ENCODE results near the gene DRGX. TPM values are rescaled to one million over a fixed set of nuclear protein-coding genes. Genes with fewer than 3 reads are reported as not detected.

Gene DRGX
- total and polyA plus RNA-seq, 2 of the 13 experiments (the other 11 are each of a cell fraction or from before 2014, with no cell fraction given), result not detected

DNA sequence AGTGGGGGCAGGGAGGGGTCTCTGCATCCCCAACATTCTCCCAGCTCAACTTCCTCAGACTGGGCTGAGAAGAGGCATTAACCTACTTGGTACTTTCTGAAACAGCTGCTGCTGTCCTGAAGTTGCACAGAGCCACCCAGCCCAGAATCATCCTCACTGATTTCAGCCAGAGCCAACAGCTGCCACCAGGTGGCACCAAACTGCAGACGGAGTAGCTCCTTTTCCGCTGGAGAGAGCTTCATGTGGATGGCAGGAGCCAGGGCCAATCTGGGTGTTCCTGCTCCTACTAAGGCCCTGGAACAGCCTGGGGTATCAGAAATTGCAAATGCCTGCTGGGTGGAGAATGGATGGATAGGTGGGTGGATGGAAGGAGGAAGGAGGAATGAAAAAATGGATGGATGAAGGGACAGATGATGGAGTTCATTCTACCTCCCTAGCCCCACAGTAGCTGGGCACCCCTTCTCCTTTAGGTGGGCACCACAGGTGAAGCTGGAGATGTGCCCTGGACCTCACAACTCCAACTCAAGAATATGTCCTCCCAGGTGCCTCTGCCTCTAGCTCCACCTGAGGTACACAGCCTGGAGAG is 11.8 kb upstream of the DRGX start (continued):
- no peak for TF ChIP-seq ZNF766 (CRISPR knock-in tag; IDR thresholded peaks at IDR 0.05; ENCODE audit: borderline replicate concordance)
- TF ChIP-seq CTCF (CRISPR knock-in tag; IDR thresholded peaks at IDR 0.05), result peak; percentile 92
- TF ChIP-seq STAG1 (CRISPR knock-in tag; IDR thresholded peaks at IDR 0.05), result peak; percentile 77
- TF ChIP-seq PITX1 (CRISPR knock-in tag; IDR thresholded peaks at IDR 0.05), result 0 out of 2 replicates have a peak, but pooled peaks have one; percentile 30
- peak; percentile 47; the same call in 1 of the 2 replicates for TF ChIP-seq KDM2A (CRISPR knock-in tag; IDR thresholded peaks at IDR 0.05; ENCODE audit: borderline replicate concordance, low read depth)
- TF ChIP-seq ZNF672 (CRISPR knock-in tag; IDR thresholded peaks at IDR 0.05), result no peak
- TF ChIP-seq NFKBIZ (CRISPR knock-in tag; IDR thresholded peaks at IDR 0.05), result no peak
- 0 out of 2 replicates have a peak, but pooled peaks have one; percentile 39 for TF ChIP-seq ZNF772 (CRISPR knock-in tag; IDR thresholded peaks at IDR 0.05)

DNA sequence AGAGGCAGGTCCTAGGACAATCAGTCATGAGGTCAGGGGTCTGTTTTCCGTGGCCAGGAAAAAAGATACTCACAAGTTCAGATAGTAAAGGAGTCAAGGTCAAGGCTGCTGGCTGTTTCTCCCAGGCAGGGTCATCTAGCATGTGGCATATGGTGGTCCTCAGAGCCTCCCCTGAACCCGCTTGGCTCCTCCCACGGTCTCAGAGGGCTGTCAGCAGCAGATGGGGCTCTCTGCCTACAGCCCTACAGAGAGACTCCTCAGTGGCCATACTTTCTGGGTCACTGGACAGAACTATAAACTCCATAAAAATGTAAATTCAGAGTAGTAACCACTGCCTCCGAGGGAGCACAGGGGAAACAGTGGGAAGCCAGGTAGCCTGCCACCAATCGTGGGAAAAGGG is 11.3 kb upstream of the DRGX start:
- FAIRE-seq (no peak), DNase-seq (ENCODE audit: low spot score) (no peak), ATAC-seq (no peak; the same call in 2 of the 3 replicates)
- no peaks in the 10 kb centered on the region for H3K4me1 ChIP-seq (ENCODE audit: insufficient read depth, low read length)
- H3K9ac ChIP-seq (ENCODE audit: insufficient read depth, low read depth, low read length), result no peak overlapping the region
- H3K27ac ChIP-seq (ENCODE audit: extremely low read length, insufficient read depth, low read length), result no peak overlapping the region
- no peak overlapping the region for H3K4me2 ChIP-seq (ENCODE audit: low read depth, low read length)
- H3K9me3 ChIP-seq (ENCODE audit: low read length), result no peaks in the 10 kb centered on the region
- in situ Hi-C loops (cut with HindIII; ENCODE audit: extremely low pct_ligation_motif_present, low pct_unique_long_range_greater_than_20kb), result no loop called here
- H4K20me1 ChIP-seq (ENCODE audit: insufficient read depth, low read length), result 0 out of 2 replicates have a peak, but pooled peaks cover 3% of the 10 kb centered on the region
- no peak overlapping the region for H3K4me3 ChIP-seq (replicated peaks in 1 of 3; ENCODE audit: insufficient read depth in 1 of 3, low read depth in 2 of 3, low read length in 3 of 3)
- WGBS (ENCODE audit: low lambda C conversion rate), result 31% methylated on average over 4 of the region's 5 CpGs
- intact Hi-C loops (cut with micrococcal nuclease; ENCODE audit: unreplicated experiment), result loop anchor here (1.0 kb wide), 1 partner anchor 105 kb away; no protein-coding TSS in a partner anchor
- H3K36me3 ChIP-seq (replicated peaks in 1 of 2; ENCODE audit: control insufficient read depth in 1 of 2, insufficient read depth in 2 of 2, low read length in 2 of 2), result no peaks in the 10 kb centered on the region
- H3K79me2 ChIP-seq (ENCODE audit: insufficient read depth, low read length), result no peaks in the 10 kb centered on the region
- no peak overlapping the region for H2AFZ ChIP-seq (ENCODE audit: low read length)
- POLR2A ChIA-PET, result no interaction called here
- peaks cover 3 to 20% of the 10 kb centered on the region in 2 experiments; a peak in 4 of 5 replicates for H3K27me3 ChIP-seq (ENCODE audit: control insufficient read depth in 1 of 2, insufficient read depth in 2 of 2, low read length in 2 of 2)
- CTCF ChIA-PET (ENCODE audit: low intra/inter-chr PET ratio, low total read pairs), result interaction anchor here (1.9 to 2.1 kb wide), 3 partner anchors 104 to 112 kb away, joined by 7 to 16 read pairs (median 14); no protein-coding TSS in a partner anchor
- BruUV-seq (replicated peaks), result no TSS peak
- TF ChIP-seq SRSF4 (IDR thresholded peaks at IDR 0.05; ENCODE audit: low read depth, low read length, poor library complexity, severe bottlenecking) (no peak), KAT8 (CRISPR knock-in tag; IDR thresholded peaks at IDR 0.05) (no peak), NCOA2 (CRISPR knock-in tag; IDR thresholded peaks at IDR 0.05) (no peak), CBX2 (IDR thresholded peaks at IDR 0.05; ENCODE audit: low read depth, low read length) (no peak), CBX2 (CRISPR knock-in tag; IDR thresholded peaks at IDR 0.05; ENCODE audit: low read depth) (no peak), SAP130 (CRISPR knock-in tag; IDR thresholded peaks at IDR 0.05; ENCODE audit: low read depth) (no peak), ZXDC (CRISPR knock-in tag; IDR thresholded peaks at IDR 0.05) (no peak), GFI1 (CRISPR knock-in tag; IDR thresholded peaks at IDR 0.05; ENCODE audit: borderline replicate concordance) (no peak)
- TF ChIP-seq, protein P1, sequence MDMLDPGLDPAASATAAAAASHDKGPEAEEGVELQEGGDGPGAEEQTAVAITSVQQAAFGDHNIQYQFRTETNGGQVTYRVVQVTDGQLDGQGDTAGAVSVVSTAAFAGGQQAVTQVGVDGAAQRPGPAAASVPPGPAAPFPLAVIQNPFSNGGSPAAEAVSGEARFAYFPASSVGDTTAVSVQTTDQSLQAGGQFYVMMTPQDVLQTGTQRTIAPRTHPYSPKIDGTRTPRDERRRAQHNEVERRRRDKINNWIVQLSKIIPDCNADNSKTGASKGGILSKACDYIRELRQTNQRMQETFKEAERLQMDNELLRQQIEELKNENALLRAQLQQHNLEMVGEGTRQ (IDR thresholded peaks at IDR 0.05; ENCODE audit: low read depth, low read length), result no peak
- TF ChIP-seq, protein P1 (CRISPR knock-in tag; IDR thresholded peaks at IDR 0.05; ENCODE audit: borderline replicate concordance), result no peak

All from HepG2 (cell line).